Measurements from ENCODE around the gene CTDP1.
A peak's percentile ranks its signal among the peaks of the same experiment; 100 is the strongest.

Gene CTDP1

GRCh38 chr18:79662439-79662838 lies 17.2 kb upstream of the CTDP1 start:
- no peak for TF ChIP-seq CTCF (IDR thresholded peaks at IDR 0.05; ENCODE audit: low read depth, low read length)

DNA sequence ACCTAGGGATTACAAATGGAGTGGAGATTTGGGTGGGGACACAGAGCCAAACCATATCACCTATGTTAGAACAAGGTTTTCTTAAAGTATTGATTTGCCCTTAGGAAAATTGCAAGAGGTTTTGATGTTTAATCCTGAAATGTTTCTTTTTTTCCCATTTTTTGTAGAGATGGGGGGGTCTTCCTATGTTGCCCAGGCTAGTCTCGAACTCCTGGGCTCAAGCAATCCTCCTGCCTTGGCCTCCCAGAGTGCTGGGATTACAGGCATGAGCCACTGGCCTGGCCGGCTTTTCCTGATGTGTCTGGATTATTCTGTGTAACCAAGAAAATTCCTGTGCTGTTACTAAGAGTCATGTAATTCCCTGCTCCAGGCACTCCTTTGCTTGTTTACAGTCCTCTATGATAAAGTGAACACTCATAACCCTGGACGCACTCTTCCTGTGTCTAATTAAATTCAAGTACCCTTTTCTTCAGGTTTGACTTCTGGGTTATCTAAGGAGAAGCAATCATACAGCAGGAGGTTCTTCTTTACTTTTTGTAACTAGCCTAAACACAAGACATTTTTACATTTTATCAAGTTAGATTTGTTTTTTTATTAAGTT lies 15.0 kb upstream of the CTDP1 start:
- H3K4me3 ChIP-seq (ENCODE audit: low read depth, low read length): no peak overlapping the region
- TF ChIP-seq CTCF (IDR thresholded peaks at IDR 0.05; ENCODE audit: low read depth, low read length): no peak

More at GRCh38 chr18:79662439-79662838, 17.2 kb upstream of the CTDP1 start:
- no peak overlapping the region for H3K4me3 ChIP-seq (ENCODE audit: low read depth, low read length)

- no peak overlapping the region for H3K4me3 ChIP-seq (ENCODE audit: low read depth, low read length)
- TF ChIP-seq CTCF (IDR thresholded peaks at IDR 0.05; ENCODE audit: low read depth, low read length): no peak
Observed at GRCh38 chr18:79668203-79668602, 11.4 kb upstream of the CTDP1 start.

DNA sequence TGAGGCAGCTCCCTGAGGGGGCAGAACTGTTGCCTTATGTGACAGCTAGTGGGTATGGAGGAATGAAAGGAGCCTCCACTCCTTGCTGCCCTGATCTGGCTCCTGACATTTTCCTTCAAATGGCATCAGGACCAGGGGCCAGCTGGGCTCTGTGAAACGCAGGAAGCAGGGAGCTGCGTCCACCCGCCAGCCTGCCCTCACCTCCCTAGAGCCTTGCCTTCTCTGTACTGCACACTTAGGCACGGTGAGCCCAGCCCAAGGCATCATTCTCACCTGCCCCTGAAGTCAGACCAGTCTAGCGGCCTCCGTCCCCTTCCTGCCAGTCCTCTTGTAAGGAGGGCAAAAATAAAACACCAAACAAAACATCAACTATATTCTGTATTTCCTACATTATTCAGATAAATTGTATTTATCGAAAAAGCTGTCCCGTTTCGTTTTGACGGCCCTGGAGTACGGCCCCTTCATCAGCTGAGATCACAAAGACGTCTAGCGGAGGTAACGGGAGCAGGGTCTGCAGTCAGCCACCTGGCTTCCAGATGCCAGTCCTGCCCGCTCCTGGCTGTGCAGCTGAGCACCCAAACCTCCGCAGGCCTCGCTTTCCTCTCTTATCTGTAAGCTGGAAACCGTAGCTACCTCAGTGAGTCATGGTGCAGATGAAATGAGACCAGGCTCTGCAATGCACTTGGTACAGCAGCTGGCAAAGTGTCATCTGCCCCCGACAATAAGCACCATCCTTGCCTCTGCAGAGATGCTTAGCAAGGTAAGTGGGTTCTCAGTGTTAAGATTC lies 6.9 kb upstream of the CTDP1 start:
- no peak for TF ChIP-seq CTCF (IDR thresholded peaks at IDR 0.05; ENCODE audit: low read depth, low read length)
- H3K4me3 ChIP-seq (ENCODE audit: low read depth, low read length): no peak overlapping the region

DNA sequence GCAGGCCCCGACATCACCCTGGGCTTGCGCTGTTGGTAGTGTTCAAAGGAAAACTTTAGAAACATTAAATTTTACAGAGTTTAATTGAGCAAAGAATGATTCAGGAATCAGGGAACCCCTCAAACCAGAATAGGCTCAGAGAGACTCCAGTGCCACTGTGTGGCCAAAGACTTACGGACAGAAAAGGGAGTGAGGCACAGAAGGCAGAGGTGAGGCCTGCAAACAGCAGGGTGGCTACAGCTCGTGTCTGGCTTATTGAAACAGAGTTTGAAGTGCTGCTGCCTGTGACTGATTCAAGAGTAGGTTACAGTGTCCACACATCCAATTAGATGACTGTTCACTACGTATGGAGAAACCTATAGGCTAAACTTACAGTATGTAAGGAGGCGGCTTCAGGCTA lies 2.4 kb upstream of the CTDP1 start:
- H3K4me3 ChIP-seq (ENCODE audit: low read depth, low read length): no peak overlapping the region
- TF ChIP-seq CTCF (IDR thresholded peaks at IDR 0.05; ENCODE audit: low read depth, low read length): no peak

GRCh38 chr18:79677840-79678239 lies 1.8 kb upstream of the CTDP1 start:
- TF ChIP-seq CTCF (IDR thresholded peaks at IDR 0.05; ENCODE audit: low read depth, low read length): no peak
- peak overlapping the region; percentile 85; the same call in 1 of the 2 replicates for H3K4me3 ChIP-seq (ENCODE audit: low read depth, low read length)
